Smooth muscle cell (in vitro differentiated cells): ENCODE results near the gene NUAK2. TPM values are rescaled to one million over a fixed set of nuclear protein-coding genes. Genes with fewer than 3 reads are reported as not detected.

Experiments
- DNase-seq: peaks from one replicate; lab custom pipeline; 2025; ENCODE audit not compliant: unreplicated experiment; lab: John Stamatoyannopoulos, UW
- H2AFZ ChIP-seq: fragments of 200-600 bp; sonication (generic); 2 replicates; pipeline ENCODE4 v1.6.0; 2016; ENCODE audit warnings: antibody characterized with exemption, low read depth, mild to moderate bottlenecking
- H3F3A ChIP-seq: fragments of 200-600 bp; sonication (generic); 2 replicates; pipeline ENCODE4 v1.6.0; 2017; ENCODE audit warnings: antibody characterized with exemption, low read depth
- H3K27ac ChIP-seq: fragments of 200-600 bp; sonication (generic); 2 replicates; pipeline ENCODE4 v1.5.1; 2016; ENCODE audit warnings: low read depth, mild to moderate bottlenecking
- H3K27me3 ChIP-seq: fragments of 200-600 bp; sonication (generic); 2 replicates; pipeline ENCODE4 v1.6.1; 2016; ENCODE audit warnings: low read depth, mild to moderate bottlenecking
- H3K36me3 ChIP-seq: fragments of 200-600 bp; sonication (generic); 2 replicates; pipeline ENCODE4 v1.5.1; 2016; ENCODE audit warnings: low read depth
- H3K4me1 ChIP-seq: fragments of 200-600 bp; sonication (generic); 2 replicates; pipeline ENCODE4 v1.5.1; 2016; ENCODE audit warnings: low read depth
- H3K4me2 ChIP-seq: fragments of 200-600 bp; sonication (generic); 2 replicates; pipeline ENCODE4 v1.6.0; 2016; ENCODE audit warnings: mild to moderate bottlenecking
- H3K4me3 ChIP-seq: fragments of 200-600 bp; sonication (generic); 2 replicates; pipeline ENCODE4 v1.5.1; 2016; ENCODE audit warnings: mild to moderate bottlenecking
- H3K79me2 ChIP-seq: fragments of 200-600 bp; sonication (generic); 2 replicates; pipeline ENCODE4 v1.6.0; 2016; ENCODE audit warnings: low read depth, mild to moderate bottlenecking
- H3K9ac ChIP-seq: fragments of 200-600 bp; sonication (generic); 2 replicates; pipeline ENCODE4 v1.6.0; 2016; ENCODE audit warnings: low read depth
- H3K9me3 ChIP-seq: fragments of 200-600 bp; sonication (generic); replicated peaks from 2 replicates; pipeline ENCODE4 v1.5.1; 2016; ENCODE audit warnings: low read depth
- H4K20me1 ChIP-seq: fragments of 200-600 bp; sonication (generic); 2 replicates; pipeline ENCODE4 v1.6.0; 2016; ENCODE audit warnings: low read depth
- CTCF ChIP-seq: fragments of 200-600 bp; sonication (generic); IDR thresholded peaks from 2 replicates; pipeline ENCODE4 v1.5.1; 2017; ENCODE audit warnings: borderline replicate concordance, mild to moderate bottlenecking, antibody characterized with exemption; ENCODE audit not compliant: insufficient read depth, poor library complexity, severe bottlenecking
- WGBS: methylation state at CpG from one replicate; pipeline ENCODE4 v1.1.7; 2016; ENCODE audit warnings: low lambda C conversion rate; 5-methylcytosine and 5-hydroxymethylcytosine counted together
- polyA plus RNA-seq: library from polyadenylated mRNA; unstranded; fragments of >200 nt; fragmentation: Nextera tagmentation; extraction: Ambion mirVana; gene quantifications from 2 replicates; pipeline ENCODE4 v1.2.1, GENCODE V29; 2016
- total RNA-seq: library from RNA; depleted of rRNA; stranded (reverse); fragments of >200 nt; gene quantifications from 2 replicates; pipeline ENCODE4 v1.2.3, GENCODE V29; 2014

The NUAK2 gene
- total and polyA plus RNA-seq, 2 experiments from 2014 or later, result 11.3 to 15.8 TPM

- Histone ChIP-seq H3F3A (no peaks in the 10 kb centered on the region), H3K9ac (no peak overlapping the region), H3K9me3 (no peaks in the 10 kb centered on the region), H2AFZ (no peak overlapping the region), H3K4me3 (no peak overlapping the region), H3K4me1 (peaks cover 22% of the 10 kb centered on the region), H3K27me3 (no peaks in the 10 kb centered on the region), H4K20me1 (no peaks in the 10 kb centered on the region), H3K27ac (no peak overlapping the region), H3K36me3 (no peaks in the 10 kb centered on the region), H3K4me2 (no peak overlapping the region), H3K79me2 (no peaks in the 10 kb centered on the region)
- no peak for TF ChIP-seq CTCF
- 67% methylated on average over 8 of the region's 8 CpGs for WGBS
- no peak for DNase-seq
These were observed 50.8 kb downstream of the NUAK2 start for GRCh38 chr1:205270764-205271163.

GRCh38 chr1:205270271-205270670 lies 51.3 kb downstream of the NUAK2 start:
- no peak overlapping the region for H3K4me2 ChIP-seq

GRCh38 chr1:205269711-205270110 lies 51.8 kb downstream of the NUAK2 start:
- no peaks in the 10 kb centered on the region for H3F3A ChIP-seq
- H2AFZ ChIP-seq, result no peak overlapping the region
- H3K27me3 ChIP-seq, result no peaks in the 10 kb centered on the region
- WGBS, result 94% methylated on average over 5 of the region's 8 CpGs
- DNase-seq, result no peak
- H4K20me1 ChIP-seq, result no peaks in the 10 kb centered on the region
- H3K4me2 ChIP-seq, result no peak overlapping the region
- no peak for TF ChIP-seq CTCF
- H3K4me3 ChIP-seq, result no peak overlapping the region
- H3K36me3 ChIP-seq, result no peaks in the 10 kb centered on the region
- no peaks in the 10 kb centered on the region for H3K79me2 ChIP-seq
- no peak overlapping the region for H3K27ac ChIP-seq
- no peak overlapping the region for H3K9ac ChIP-seq
- H3K9me3 ChIP-seq, result no peaks in the 10 kb centered on the region
- peaks cover 22% of the 10 kb centered on the region for H3K4me1 ChIP-seq

More at GRCh38 chr1:205270271-205270670, 51.3 kb downstream of the NUAK2 start:
- no peak overlapping the region for H3K27ac ChIP-seq
- no peaks in the 10 kb centered on the region for H3K27me3 ChIP-seq
- H2AFZ ChIP-seq, result no peak overlapping the region
- H3K4me1 ChIP-seq, result peaks cover 22% of the 10 kb centered on the region
- no peaks in the 10 kb centered on the region for H3K36me3 ChIP-seq
- H3K4me3 ChIP-seq, result no peak overlapping the region
- H3F3A ChIP-seq, result no peaks in the 10 kb centered on the region
- H3K9ac ChIP-seq, result no peak overlapping the region
- no peak for TF ChIP-seq CTCF
- no peak for DNase-seq
- H3K79me2 ChIP-seq, result no peaks in the 10 kb centered on the region
- no peaks in the 10 kb centered on the region for H3K9me3 ChIP-seq
- WGBS, result 96% methylated on average over 7 of the region's 7 CpGs
- H4K20me1 ChIP-seq, result no peaks in the 10 kb centered on the region
